ENCODE measurements around the gene CHN2.

DNA sequence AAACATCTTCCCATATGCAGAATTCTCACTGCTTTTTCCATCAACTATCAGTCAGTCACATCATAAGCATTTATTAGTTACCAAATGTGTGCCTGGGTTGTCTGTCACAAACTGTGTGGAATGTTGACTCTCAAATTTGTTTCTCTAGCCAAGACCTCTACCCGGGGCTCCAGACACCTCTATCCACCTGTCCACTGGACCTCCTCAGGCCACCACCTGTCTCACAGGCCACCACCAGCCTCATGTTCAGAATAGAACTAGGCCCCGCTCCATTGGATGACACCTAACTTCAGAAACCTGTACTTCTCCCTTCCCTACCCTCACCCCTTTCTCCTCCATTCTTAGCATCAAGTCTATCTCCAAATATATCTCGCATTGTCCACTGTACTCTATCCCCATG is 176.9 kb downstream of the CHN2 start:
- no peak for TF ChIP-seq ELF4 (IDR thresholded peaks at IDR 0.05)
- no peak for TF ChIP-seq SUZ12 (IDR thresholded peaks at IDR 0.05)
- no peak for TF ChIP-seq FOXK2 (IDR thresholded peaks at IDR 0.05)
- no peak for TF ChIP-seq HDGF (IDR thresholded peaks at IDR 0.05; ENCODE audit: borderline replicate concordance)
- TF ChIP-seq TARDBP (IDR thresholded peaks at IDR 0.05): no peak
- TF ChIP-seq FOXM1 (IDR thresholded peaks at IDR 0.05; ENCODE audit: borderline replicate concordance): no peak
- no peak for TF ChIP-seq SP1 (IDR thresholded peaks at IDR 0.05)
- no peak for TF ChIP-seq ARNT (IDR thresholded peaks at IDR 0.05)
- no peak for TF ChIP-seq ZNF384 (IDR thresholded peaks at IDR 0.05)
- no peak for TF ChIP-seq LEF1 (IDR thresholded peaks at IDR 0.05; ENCODE audit: borderline replicate concordance)
- TF ChIP-seq NFRKB (IDR thresholded peaks at IDR 0.05): no peak
- TF ChIP-seq, protein P1, sequence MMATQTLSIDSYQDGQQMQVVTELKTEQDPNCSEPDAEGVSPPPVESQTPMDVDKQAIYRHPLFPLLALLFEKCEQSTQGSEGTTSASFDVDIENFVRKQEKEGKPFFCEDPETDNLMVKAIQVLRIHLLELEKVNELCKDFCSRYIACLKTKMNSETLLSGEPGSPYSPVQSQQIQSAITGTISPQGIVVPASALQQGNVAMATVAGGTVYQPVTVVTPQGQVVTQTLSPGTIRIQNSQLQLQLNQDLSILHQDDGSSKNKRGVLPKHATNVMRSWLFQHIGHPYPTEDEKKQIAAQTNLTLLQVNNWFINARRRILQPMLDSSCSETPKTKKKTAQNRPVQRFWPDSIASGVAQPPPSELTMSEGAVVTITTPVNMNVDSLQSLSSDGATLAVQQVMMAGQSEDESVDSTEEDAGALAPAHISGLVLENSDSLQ (IDR thresholded peaks at IDR 0.05): no peak
- no peak for TF ChIP-seq FOXA1 (IDR thresholded peaks at IDR 0.05)
- TF ChIP-seq BHLHE40 (IDR thresholded peaks at IDR 0.05; ENCODE audit: borderline replicate concordance): no peak
